ENCODE measurements around the gene SUFU.

The SUFU gene

GRCh38 chr10:102641880-102642735 is 138.3 kb downstream of the SUFU start:
- no peak for TF ChIP-seq CTCF (IDR thresholded peaks at IDR 0.05; ENCODE audit: low read depth, low read length)
- TF ChIP-seq EZH2phosphoT487 (IDR thresholded peaks at IDR 0.05; ENCODE audit: low read depth): no peak
- peak overlapping the region; percentile 92 for H3K9ac ChIP-seq (ENCODE audit: low read length)
- H3K27ac ChIP-seq (ENCODE audit: low read length): peak overlapping the region; percentile 86
- peaks cover 10% of the 10 kb centered on the region; the same call in 1 of the 2 replicates for H4K20me1 ChIP-seq (ENCODE audit: insufficient read depth, low read length)
- H3K9me3 ChIP-seq (ENCODE audit: insufficient read depth, low read length): no peaks in the 10 kb centered on the region
- H3K4me3 ChIP-seq (ENCODE audit: low read length): peak overlapping the region; percentile 99
- H3K4me1 ChIP-seq (ENCODE audit: low read length): peaks cover 20% of the 10 kb centered on the region
- no peaks in the 10 kb centered on the region for H3K36me3 ChIP-seq (replicated peaks; ENCODE audit: low read depth, low read length)
- 0 out of 2 replicates have a peak overlapping the region, but pooled peaks have one; percentile 61 for H2AFZ ChIP-seq (ENCODE audit: low read depth, low read length)
- peak overlapping the region; percentile 100 for H3K4me2 ChIP-seq (ENCODE audit: low read length)
- peaks cover 38% of the 10 kb centered on the region for H3K79me2 ChIP-seq (ENCODE audit: low read length)
- H3K27me3 ChIP-seq (ENCODE audit: low read depth, low read length): no peaks in the 10 kb centered on the region

GRCh38 chr10:102642736-102643335 is 139.1 kb downstream of the SUFU start:
- Histone ChIP-seq H3K4me3 (ENCODE audit: low read length) (peak overlapping the region; percentile 99), H2AFZ (ENCODE audit: low read depth, low read length) (peak overlapping the region; percentile 46; the same call in 1 of the 2 replicates), H3K36me3 (replicated peaks; ENCODE audit: low read depth, low read length) (no peaks in the 10 kb centered on the region), H3K27ac (ENCODE audit: low read length) (peak overlapping the region; percentile 86), H3K4me2 (ENCODE audit: low read length) (peak overlapping the region; percentile 100), H4K20me1 (ENCODE audit: insufficient read depth, low read length) (peaks cover 18% of the 10 kb centered on the region), H3K4me1 (ENCODE audit: low read length) (peaks cover 20% of the 10 kb centered on the region), H3K79me2 (ENCODE audit: low read length) (peaks cover 46% of the 10 kb centered on the region), H3K9me3 (ENCODE audit: insufficient read depth, low read length) (no peaks in the 10 kb centered on the region), H3K27me3 (ENCODE audit: low read depth, low read length) (no peaks in the 10 kb centered on the region), H3K9ac (ENCODE audit: low read length) (peak overlapping the region; percentile 92)
- TF ChIP-seq CTCF (IDR thresholded peaks at IDR 0.05; ENCODE audit: low read depth, low read length) (no peak), EZH2phosphoT487 (IDR thresholded peaks at IDR 0.05; ENCODE audit: low read depth) (no peak)

DNA sequence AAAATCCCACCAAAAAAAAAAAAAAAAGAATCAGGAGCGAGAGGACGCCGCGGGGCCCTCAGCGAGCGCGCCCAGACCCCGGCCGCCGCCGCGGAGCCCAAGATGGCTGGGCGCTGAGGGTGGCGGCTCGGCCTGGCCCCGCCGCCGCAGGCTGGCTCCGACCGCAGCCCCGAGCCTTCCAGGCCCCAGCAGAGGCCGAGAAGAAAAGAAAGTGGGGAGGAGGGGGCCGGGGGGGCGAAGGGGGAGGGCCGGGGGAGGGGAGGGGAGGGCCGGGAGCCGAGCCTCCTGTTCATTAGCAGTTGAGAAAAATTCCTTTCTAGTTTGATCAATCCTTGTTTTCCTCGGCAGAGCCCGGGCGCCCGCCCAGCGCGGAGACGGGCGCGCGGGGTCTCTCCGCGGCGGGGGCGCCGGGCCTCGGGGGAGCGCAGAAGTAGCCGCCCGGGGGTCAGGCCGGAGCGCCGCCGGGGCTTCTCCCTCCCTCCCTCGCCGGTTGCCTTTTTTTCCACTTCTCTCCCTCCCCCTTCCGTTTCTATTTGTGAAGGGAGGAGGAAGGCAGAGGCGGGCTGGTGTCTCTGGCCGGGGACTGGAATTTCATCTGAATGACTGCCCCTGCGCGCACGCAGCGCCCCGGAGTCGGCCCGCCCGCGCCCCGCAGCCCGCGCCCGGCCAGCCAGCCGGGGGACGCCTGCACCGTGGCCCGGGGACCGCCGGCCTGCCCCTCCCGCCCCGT is 139.7 kb downstream of the SUFU start:
- peak overlapping the region; percentile 86 for H3K27ac ChIP-seq (ENCODE audit: low read length)
- no peaks in the 10 kb centered on the region for H3K36me3 ChIP-seq (replicated peaks; ENCODE audit: low read depth, low read length)
- peaks cover 22% of the 10 kb centered on the region for H3K4me1 ChIP-seq (ENCODE audit: low read length)
- no peaks in the 10 kb centered on the region for H3K9me3 ChIP-seq (ENCODE audit: insufficient read depth, low read length)
- H3K9ac ChIP-seq (ENCODE audit: low read length): peak overlapping the region; percentile 92
- H3K4me3 ChIP-seq (ENCODE audit: low read length): peak overlapping the region; percentile 99
- H3K4me2 ChIP-seq (ENCODE audit: low read length): peak overlapping the region; percentile 100
- peaks cover 52% of the 10 kb centered on the region for H3K79me2 ChIP-seq (ENCODE audit: low read length)
- no peak overlapping the region for H2AFZ ChIP-seq (ENCODE audit: low read depth, low read length)
- H3K27me3 ChIP-seq (ENCODE audit: low read depth, low read length): no peaks in the 10 kb centered on the region
- TF ChIP-seq CTCF (IDR thresholded peaks at IDR 0.05; ENCODE audit: low read depth, low read length) (no peak), EZH2phosphoT487 (IDR thresholded peaks at IDR 0.05; ENCODE audit: low read depth) (no peak)
- peaks cover 24% of the 10 kb centered on the region for H4K20me1 ChIP-seq (ENCODE audit: insufficient read depth, low read length)
